HepG2 (cell line): ENCODE results near the gene CSTF1. TPM values are rescaled to one million over a fixed set of nuclear protein-coding genes. Genes with fewer than 3 reads are reported as not detected.

Experiments used
- GMEB2 ChIP-seq: IDR thresholded peaks from 2 replicates; pipeline ENCODE4 v1.6.1; 2016; ENCODE audit warnings: missing biosample characterization, missing genetic modification reagents, low read depth
- HES4 ChIP-seq: sonication (generic); formaldehyde crosslinking; IDR thresholded peaks from 2 replicates; pipeline ENCODE4 v1.9.0; 2021; ENCODE audit warnings: mild to moderate bottlenecking, missing genetic modification reagents, borderline replicate concordance
- MTA1 ChIP-seq: sonication (generic); formaldehyde crosslinking; IDR thresholded peaks from 2 replicates; pipeline ENCODE4 v1.4.0; 2020; ENCODE audit warnings: missing genetic modification reagents, mild to moderate bottlenecking, borderline replicate concordance
- NFE2L2 ChIP-seq: fragments of 150-350 bp; IDR thresholded peaks from 2 replicates; pipeline ENCODE4 v1.6.1; 2014; ENCODE audit warnings: low read length
- PAXIP1 ChIP-seq: sonication (generic); formaldehyde crosslinking; conservative IDR thresholded peaks from 2 replicates; pipeline ENCODE4 v1.4.0; 2020; ENCODE audit warnings: mild to moderate bottlenecking, missing genetic modification reagents, moderate library complexity
- PRPF4 ChIP-seq: fragments of 200-400 bp; formaldehyde crosslinking; IDR thresholded peaks from 2 replicates; pipeline ENCODE4 v1.6.1; 2016; ENCODE audit warnings: low read length, low read depth; ENCODE audit not compliant: poor library complexity, severe bottlenecking
- RBFOX2 ChIP-seq: fragments of 200-400 bp; formaldehyde crosslinking; IDR thresholded peaks from 2 replicates; pipeline ENCODE4 v1.6.1; 2017; ENCODE audit warnings: low read depth, mild to moderate bottlenecking, low read length
- SP2 ChIP-seq: sonication (generic); formaldehyde crosslinking; IDR thresholded peaks from 2 replicates; pipeline ENCODE4 v1.5.1; 2020; ENCODE audit warnings: mild to moderate bottlenecking, missing genetic modification reagents
- SPEN ChIP-seq: sonication (generic); formaldehyde crosslinking; IDR thresholded peaks from 2 replicates; pipeline ENCODE4 v1.5.1; 2020; ENCODE audit warnings: low read depth, mild to moderate bottlenecking, missing genetic modification reagents
- ZBTB33 ChIP-seq: sonication (generic); formaldehyde crosslinking; IDR thresholded peaks from 2 replicates; pipeline ENCODE4 v1.4.0; 2020; ENCODE audit warnings: missing genetic modification reagents
- ZNF230 ChIP-seq: sonication (generic); formaldehyde crosslinking; IDR thresholded peaks from 2 replicates; pipeline ENCODE4 v1.4.0; 2020; ENCODE audit warnings: mild to moderate bottlenecking, missing genetic modification reagents
- polyA plus RNA-seq, 8 experiments: library from polyadenylated mRNA; depleted of rRNA in 3 of 8; stranded (reverse) in 7 of 8; unstranded in 1 of 8; fragments of >200 nt; fragmentation: Illumina TruSeq in 4 of 8; extraction: Trizol in 4 of 8; gene quantifications; 2 replicates each; pipeline versions ENCODE4 v1.2.1 to v1.2.3, GENCODE V29; 2011 to 2016; ENCODE audit warnings: low read depth in 4 of 8, missing spikeins in 1 of 8, mixed read lengths in 1 of 8; ENCODE audit not compliant: insufficient read depth in 1 of 8
- total RNA-seq, 5 experiments: library from RNA; depleted of rRNA; stranded (reverse); fragments of >200 nt; fragmentation: Illumina TruSeq; extraction: Trizol; gene quantifications; 2 replicates each; pipeline ENCODE4 v1.2.3, GENCODE V29; 2016; ENCODE audit warnings: low read depth in 1 of 5
- TF ChIP-seq, protein P1 (sequence below): sonication (generic); formaldehyde crosslinking; IDR thresholded peaks from 2 replicates; pipeline ENCODE4 v1.4.0; 2020; ENCODE audit warnings: low read depth, mild to moderate bottlenecking, missing genetic modification reagents
- TF ChIP-seq, protein P2 (sequence below): sonication (generic); formaldehyde crosslinking; IDR thresholded peaks from 2 replicates; pipeline ENCODE4 v1.4.0; 2020; ENCODE audit warnings: mild to moderate bottlenecking, missing genetic modification reagents, borderline replicate concordance

The CSTF1 gene
- total and polyA plus RNA-seq, 2 of the 13 experiments (the other 11 are each of a cell fraction or from before 2014, with no cell fraction given) = 70.9 to 100 TPM

GRCh38 chr20:56343861-56344381 lies 48.5 kb upstream of the CSTF1 start (continued):
- TF ChIP-seq SP2 (CRISPR knock-in tag) (no peak), ZNF230 (CRISPR knock-in tag) (no peak), PRPF4 (no peak), RBFOX2 (no peak), HES4 (peak; percentile 66; the same call in 1 of the 2 replicates), MTA1 (CRISPR knock-in tag) (no peak), NFE2L2 (no peak), GMEB2 (CRISPR knock-in tag) (no peak), SPEN (CRISPR knock-in tag) (no peak), ZBTB33 (CRISPR knock-in tag) (peak; percentile 83), PAXIP1 (CRISPR knock-in tag) (no peak)
- TF ChIP-seq, protein P1, sequence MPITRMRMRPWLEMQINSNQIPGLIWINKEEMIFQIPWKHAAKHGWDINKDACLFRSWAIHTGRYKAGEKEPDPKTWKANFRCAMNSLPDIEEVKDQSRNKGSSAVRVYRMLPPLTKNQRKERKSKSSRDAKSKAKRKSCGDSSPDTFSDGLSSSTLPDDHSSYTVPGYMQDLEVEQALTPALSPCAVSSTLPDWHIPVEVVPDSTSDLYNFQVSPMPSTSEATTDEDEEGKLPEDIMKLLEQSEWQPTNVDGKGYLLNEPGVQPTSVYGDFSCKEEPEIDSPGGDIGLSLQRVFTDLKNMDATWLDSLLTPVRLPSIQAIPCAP (CRISPR knock-in tag) = no peak
- TF ChIP-seq, protein P2, sequence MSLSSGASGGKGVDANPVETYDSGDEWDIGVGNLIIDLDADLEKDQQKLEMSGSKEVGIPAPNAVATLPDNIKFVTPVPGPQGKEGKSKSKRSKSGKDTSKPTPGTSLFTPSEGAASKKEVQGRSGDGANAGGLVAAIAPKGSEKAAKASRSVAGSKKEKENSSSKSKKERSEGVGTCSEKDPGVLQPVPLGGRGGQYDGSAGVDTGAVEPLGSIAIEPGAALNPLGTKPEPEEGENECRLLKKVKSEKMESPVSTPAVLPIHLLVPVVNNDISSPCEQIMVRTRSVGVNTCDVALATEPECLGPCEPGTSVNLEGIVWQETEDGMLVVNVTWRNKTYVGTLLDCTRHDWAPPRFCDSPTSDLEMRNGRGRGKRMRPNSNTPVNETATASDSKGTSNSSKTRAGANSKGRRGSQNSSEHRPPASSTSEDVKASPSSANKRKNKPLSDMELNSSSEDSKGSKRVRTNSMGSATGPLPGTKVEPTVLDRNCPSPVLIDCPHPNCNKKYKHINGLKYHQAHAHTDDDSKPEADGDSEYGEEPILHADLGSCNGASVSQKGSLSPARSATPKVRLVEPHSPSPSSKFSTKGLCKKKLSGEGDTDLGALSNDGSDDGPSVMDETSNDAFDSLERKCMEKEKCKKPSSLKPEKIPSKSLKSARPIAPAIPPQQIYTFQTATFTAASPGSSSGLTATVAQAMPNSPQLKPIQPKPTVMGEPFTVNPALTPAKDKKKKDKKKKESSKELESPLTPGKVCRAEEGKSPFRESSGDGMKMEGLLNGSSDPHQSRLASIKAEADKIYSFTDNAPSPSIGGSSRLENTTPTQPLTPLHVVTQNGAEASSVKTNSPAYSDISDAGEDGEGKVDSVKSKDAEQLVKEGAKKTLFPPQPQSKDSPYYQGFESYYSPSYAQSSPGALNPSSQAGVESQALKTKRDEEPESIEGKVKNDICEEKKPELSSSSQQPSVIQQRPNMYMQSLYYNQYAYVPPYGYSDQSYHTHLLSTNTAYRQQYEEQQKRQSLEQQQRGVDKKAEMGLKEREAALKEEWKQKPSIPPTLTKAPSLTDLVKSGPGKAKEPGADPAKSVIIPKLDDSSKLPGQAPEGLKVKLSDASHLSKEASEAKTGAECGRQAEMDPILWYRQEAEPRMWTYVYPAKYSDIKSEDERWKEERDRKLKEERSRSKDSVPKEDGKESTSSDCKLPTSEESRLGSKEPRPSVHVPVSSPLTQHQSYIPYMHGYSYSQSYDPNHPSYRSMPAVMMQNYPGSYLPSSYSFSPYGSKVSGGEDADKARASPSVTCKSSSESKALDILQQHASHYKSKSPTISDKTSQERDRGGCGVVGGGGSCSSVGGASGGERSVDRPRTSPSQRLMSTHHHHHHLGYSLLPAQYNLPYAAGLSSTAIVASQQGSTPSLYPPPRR (CRISPR knock-in tag) = no peak
